Measurements from ENCODE around the gene C4orf51. TPM values are rescaled to one million over a fixed set of nuclear protein-coding genes. Genes with fewer than 3 reads are reported as not detected.

C4orf51 gene
- not detected in 5 replicates for total RNA-seq (2022; extraction: Qiagen RNA extraction; ENCODE audit: low read depth)

GRCh38 chr4:145679991-145680455 is at the start of gene C4orf51:
Gene C4orf51, plus strand, starts transcription at chr4:145680146. Its CDS starts 58 bp downstream, at chr4:145680204.

Other genes with a start within 250 kb of the C4orf51 start
- gene SMAD1, start 198.3 kb upstream of the C4orf51 start, total RNA-seq (2022; extraction: Qiagen RNA extraction; ENCODE audit: low read depth), result 8.9 to 12.3 TPM (median 11.0 TPM) in 5 replicates
- gene MMAA, start 60.8 kb upstream of the C4orf51 start, total RNA-seq (2022; extraction: Qiagen RNA extraction; ENCODE audit: low read depth), result 1.0 to 2.8 TPM (median 1.9 TPM) in 5 replicates